Effector memory CD8-positive, alpha-beta T cell (primary cell): ENCODE data around the gene DVL1.
"Not testable (repeated sequence)": the region's sequence is repeated elsewhere in the genome, so short reads cannot be mapped to it uniquely, and the experiment has no call there.

ENCODE experiments used
- ATAC-seq: fragments of 150-1000 bp; cut with Tn5 transposase; replicated peaks from 2 replicates; pipeline ENCODE4 v1.10.0; 2021; ENCODE audit warnings: mild to moderate bottlenecking, moderate library complexity
- DNase-seq, 3 experiments: peaks; one replicate each; pipeline ENCODE4 v3.0.0; 2021
- H3K27ac Mint-ChIP-seq, 2 donors: one replicate each; pipeline ENCODE4 v1.8.0; 2022; ENCODE audit warnings: mild to moderate bottlenecking in 2 of 2, mixed read lengths in 2 of 2, moderate library complexity in 2 of 2
- H3K27me3 Mint-ChIP-seq, 2 donors: one replicate each; pipeline ENCODE4 v1.8.0; 2022; ENCODE audit warnings: mixed read lengths in 2 of 2
- H3K36me3 Mint-ChIP-seq: one replicate; pipeline ENCODE4 v1.8.0; 2022; ENCODE audit warnings: mild to moderate bottlenecking, moderate library complexity, mixed read lengths; ENCODE audit not compliant: insufficient read depth
- H3K4me1 Mint-ChIP-seq, 2 donors: one replicate each; pipeline ENCODE4 v1.8.0; 2022; ENCODE audit warnings: low read depth in 2 of 2, mixed read lengths in 2 of 2
- H3K4me3 Mint-ChIP-seq, 2 donors: one replicate each; pipeline ENCODE4 v1.8.0; 2022; ENCODE audit warnings: mild to moderate bottlenecking in 2 of 2, mixed read lengths in 2 of 2, moderate library complexity in 2 of 2
- H3K9me3 Mint-ChIP-seq, 2 donors: one replicate each; pipeline ENCODE4 v1.8.0; 2022; ENCODE audit warnings: mixed read lengths in 2 of 2

DVL1 gene

DNA sequence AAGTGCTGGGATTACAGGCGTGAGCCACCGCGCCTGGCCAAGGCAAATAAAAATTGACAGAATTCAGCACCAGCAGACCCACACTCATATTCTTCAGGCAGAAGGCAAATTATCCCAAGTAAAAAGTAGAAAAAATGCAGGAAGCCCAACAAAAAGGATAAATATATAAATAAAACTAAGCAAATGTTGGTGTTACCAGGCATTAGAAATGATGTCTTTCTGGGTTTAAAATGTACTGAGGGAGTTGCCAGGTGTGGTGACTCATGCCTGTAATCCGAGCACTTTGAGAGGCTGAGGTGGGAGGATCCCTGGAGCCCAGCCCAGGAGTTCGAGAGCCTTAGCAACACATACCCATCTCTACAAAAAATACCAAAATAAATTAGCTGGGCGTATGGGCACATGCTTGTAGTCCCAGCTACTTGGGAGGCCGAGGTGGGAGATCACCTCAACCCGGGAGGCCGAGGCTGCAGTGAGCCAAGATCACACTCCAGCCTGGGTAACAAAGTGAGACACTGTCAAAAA, 31.0 kb downstream of the DVL1 start:
- no peaks in the 10 kb centered on the region for H3K9me3 Mint-ChIP-seq
- H3K4me3 Mint-ChIP-seq = no peak overlapping the region
- ATAC-seq = no peak
- peaks cover 41% of the 10 kb centered on the region for H3K36me3 Mint-ChIP-seq
- H3K27ac Mint-ChIP-seq = no peak overlapping the region
- H3K27me3 Mint-ChIP-seq = no peaks in the 10 kb centered on the region
- DNase-seq = no peak
- peaks cover 3 to 16% of the 10 kb centered on the region in 2 donors for H3K4me1 Mint-ChIP-seq

DNA sequence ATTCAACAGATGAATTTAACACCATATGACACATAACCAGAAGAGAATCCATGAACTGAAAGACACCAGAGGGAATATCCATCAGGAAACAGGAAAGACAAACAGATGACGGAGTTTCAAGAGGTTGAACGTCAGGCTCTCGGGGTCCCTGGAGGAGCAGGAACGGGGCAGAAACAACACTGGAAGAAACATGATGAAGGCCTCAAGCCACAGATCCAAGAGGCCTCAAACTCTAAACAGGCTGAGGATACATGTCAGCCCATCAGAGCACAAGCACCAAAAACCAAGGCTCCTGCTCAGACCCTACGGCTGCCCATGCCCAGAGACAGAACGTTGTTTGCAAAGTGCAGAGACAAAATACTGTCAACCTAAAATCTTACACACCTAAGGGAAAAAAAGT, 31.8 kb downstream of the DVL1 start:
- H3K36me3 Mint-ChIP-seq = peaks cover 42% of the 10 kb centered on the region
- no peak overlapping the region for H3K4me3 Mint-ChIP-seq
- ATAC-seq (no peak), DNase-seq (no peak)
- H3K9me3 Mint-ChIP-seq = no peaks in the 10 kb centered on the region
- H3K27me3 Mint-ChIP-seq = no peaks in the 10 kb centered on the region
- H3K27ac Mint-ChIP-seq = no peak overlapping the region
- peaks cover 0 to 14% of the 10 kb centered on the region in 2 donors for H3K4me1 Mint-ChIP-seq

- not testable (repeated sequence) for DNase-seq, H3K9me3 Mint-ChIP-seq, H3K27ac Mint-ChIP-seq, H3K4me3 Mint-ChIP-seq, H3K4me1 Mint-ChIP-seq, ATAC-seq, H3K27me3 Mint-ChIP-seq
- peaks cover 46% of the 10 kb centered on the region for H3K36me3 Mint-ChIP-seq
These were observed 33.0 kb downstream of the DVL1 start for GRCh38 chr1:1316199-1316598.

DNA sequence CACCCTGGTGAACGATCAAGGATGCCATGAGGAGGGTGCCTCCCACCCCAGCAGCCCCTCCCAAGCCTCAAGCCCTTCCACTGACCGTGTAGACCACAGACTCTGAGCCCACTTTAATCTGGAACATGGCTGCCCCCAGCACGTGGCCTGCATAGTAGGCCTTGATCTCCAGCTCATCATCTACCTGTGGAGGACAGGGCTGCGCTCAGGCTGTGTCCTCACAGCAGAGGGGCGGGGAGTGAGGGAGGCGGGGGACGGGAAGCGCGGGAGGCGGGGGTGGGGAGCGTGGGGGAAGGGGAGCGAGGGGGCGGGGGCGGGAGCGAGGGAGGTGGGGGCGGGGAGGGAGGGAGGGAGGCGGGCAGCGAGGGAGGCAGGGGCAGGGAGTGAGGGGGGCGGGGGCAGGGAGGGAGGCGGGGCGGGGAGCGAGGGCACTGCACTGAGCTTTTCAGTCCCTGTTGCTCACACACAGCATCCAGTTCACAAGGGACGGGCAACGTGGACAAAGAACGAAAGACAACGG, 33.7 kb downstream of the DVL1 start:
- Mint-ChIP-seq H3K9me3 (no peaks in the 10 kb centered on the region), H3K27me3 (no peaks in the 10 kb centered on the region), H3K4me3 (no peak overlapping the region), H3K27ac (no peak overlapping the region), H3K4me1 (peaks cover 0 to 9% of the 10 kb centered on the region in 2 donors), H3K36me3 (peaks cover 49% of the 10 kb centered on the region)
- DNase-seq (no peak), ATAC-seq (no peak)

- ATAC-seq (no peak), DNase-seq (no peak)
- peaks cover 56% of the 10 kb centered on the region for H3K36me3 Mint-ChIP-seq
- peaks cover 0 to 9% of the 10 kb centered on the region in 2 donors for H3K4me1 Mint-ChIP-seq
- peak overlapping the region in 1 of 2 donors; percentile 18 for H3K27ac Mint-ChIP-seq
- no peak overlapping the region for H3K4me3 Mint-ChIP-seq
- H3K9me3 Mint-ChIP-seq = no peaks in the 10 kb centered on the region
- H3K27me3 Mint-ChIP-seq = no peaks in the 10 kb centered on the region
These were observed 34.4 kb downstream of the DVL1 start for GRCh38 chr1:1314678-1315335.

DNA sequence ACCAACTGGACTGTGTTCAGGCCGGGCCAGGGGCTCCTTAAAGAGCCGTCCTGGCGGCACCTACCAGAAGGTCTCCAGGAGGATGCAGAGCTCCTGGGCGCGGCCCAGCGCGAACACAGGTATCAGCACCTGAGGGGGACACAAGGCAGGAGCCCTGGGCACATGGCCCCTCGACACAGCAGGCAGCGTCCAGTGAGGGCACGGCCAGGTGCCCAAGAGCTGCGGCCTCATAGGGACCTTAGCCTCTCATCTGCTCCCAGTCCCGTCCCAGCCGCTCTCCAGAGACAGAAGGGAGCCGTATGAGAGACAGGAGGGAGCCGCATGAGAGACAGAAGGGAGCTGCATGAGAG, 35.0 kb downstream of the DVL1 start:
- Mint-ChIP-seq H3K4me3 (no peak overlapping the region), H3K27ac (peak overlapping the region in 1 of 2 donors; percentile 18), H3K27me3 (no peaks in the 10 kb centered on the region), H3K36me3 (peaks cover 56% of the 10 kb centered on the region), H3K9me3 (no peaks in the 10 kb centered on the region), H3K4me1 (peaks cover 0 to 6% of the 10 kb centered on the region in 2 donors)
- ATAC-seq = no peak
- DNase-seq = no peak

- DNase-seq (no peak), ATAC-seq (no peak)
- Mint-ChIP-seq H3K4me1 (peaks cover 0 to 4% of the 10 kb centered on the region in 2 donors), H3K27me3 (no peaks in the 10 kb centered on the region), H3K9me3 (no peaks in the 10 kb centered on the region), H3K27ac (peak overlapping the region in 1 of 2 donors; percentile 18), H3K36me3 (peaks cover 54% of the 10 kb centered on the region), H3K4me3 (no peak overlapping the region)
These were observed 35.5 kb downstream of the DVL1 start for GRCh38 chr1:1313500-1314236.

DNA sequence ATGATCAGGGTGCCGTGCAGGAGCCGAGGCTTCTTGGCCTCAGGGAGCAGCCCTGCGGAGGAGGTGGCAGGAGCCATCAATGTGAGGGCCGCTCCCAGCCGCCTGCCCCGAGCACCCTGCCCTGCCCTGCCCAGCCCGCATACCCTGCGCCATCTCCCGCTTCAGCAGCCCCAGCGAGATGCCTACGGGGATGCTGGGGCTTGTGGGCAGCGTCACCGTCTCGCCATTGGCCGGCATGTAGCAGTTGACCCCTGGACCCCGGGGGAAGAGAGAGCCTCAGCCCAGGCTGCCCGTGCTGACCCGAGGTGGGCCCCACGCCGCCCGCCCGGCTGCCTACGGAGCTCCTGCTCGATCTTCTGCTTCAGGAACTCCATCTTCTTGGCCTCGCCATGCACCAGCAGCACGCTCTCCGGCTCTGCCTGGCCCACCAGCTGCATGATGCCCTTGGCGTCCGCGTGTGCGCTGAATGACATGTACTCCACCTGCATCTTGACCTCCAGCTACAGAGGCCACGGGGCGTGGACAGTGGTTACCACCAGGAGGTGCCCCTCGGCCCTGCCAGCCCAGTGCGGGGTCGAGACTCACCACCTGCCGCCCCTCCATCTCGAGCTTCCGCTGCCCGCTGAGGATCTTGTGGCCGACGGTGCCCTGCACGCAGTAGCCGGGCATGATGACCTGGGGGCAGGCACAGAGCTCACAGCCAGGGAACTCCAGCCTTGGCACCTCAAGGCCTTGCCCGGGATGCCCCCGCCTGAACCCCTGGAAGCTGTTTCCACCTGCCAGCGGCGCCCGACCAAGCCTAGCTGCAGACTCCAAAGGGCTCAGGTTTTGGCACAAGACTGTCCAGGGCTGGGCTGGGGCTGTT, 36.5 kb downstream of the DVL1 start:
- ATAC-seq (no peak), DNase-seq (no peak)
- H3K4me1 Mint-ChIP-seq = peaks cover 0 to 4% of the 10 kb centered on the region in 2 donors
- peaks cover 55% of the 10 kb centered on the region for H3K36me3 Mint-ChIP-seq
- no peaks in the 10 kb centered on the region for H3K27me3 Mint-ChIP-seq
- H3K4me3 Mint-ChIP-seq = no peak overlapping the region
- no peaks in the 10 kb centered on the region for H3K9me3 Mint-ChIP-seq
- H3K27ac Mint-ChIP-seq = peak overlapping the region in 1 of 2 donors; percentile 72

GRCh38 chr1:1311107-1312104, 37.8 kb downstream of the DVL1 start:
- Mint-ChIP-seq H3K4me3 (peak overlapping the region in 1 of 2 donors; percentile 43), H3K4me1 (peaks cover 9 to 12% of the 10 kb centered on the region in 2 donors), H3K36me3 (peaks cover 53% of the 10 kb centered on the region), H3K27me3 (no peaks in the 10 kb centered on the region), H3K27ac (peak overlapping the region in 1 of 2 donors; percentile 82), H3K9me3 (no peaks in the 10 kb centered on the region)
- ATAC-seq (no peak), DNase-seq (no peak)

- no peaks in the 10 kb centered on the region for H3K9me3 Mint-ChIP-seq
- peak overlapping the region; percentile 29 to 43 for H3K4me3 Mint-ChIP-seq
- peaks cover 50% of the 10 kb centered on the region for H3K36me3 Mint-ChIP-seq
- H3K4me1 Mint-ChIP-seq = peaks cover 17 to 19% of the 10 kb centered on the region in 2 donors
- no peaks in the 10 kb centered on the region for H3K27me3 Mint-ChIP-seq
- H3K27ac Mint-ChIP-seq = peak overlapping the region in 1 of 2 donors; percentile 53
- ATAC-seq = no peak
- no peak for DNase-seq
These were observed 38.7 kb downstream of the DVL1 start for GRCh38 chr1:1310476-1311053.

GRCh38 chr1:1310109-1310385, 39.2 kb downstream of the DVL1 start:
- peak overlapping the region in 1 of 2 donors; percentile 78 for H3K27ac Mint-ChIP-seq
- ATAC-seq (no peak), DNase-seq (no peak)

More at GRCh38 chr1:1310109-1310385, 39.2 kb downstream of the DVL1 start:
- no peaks in the 10 kb centered on the region for H3K9me3 Mint-ChIP-seq
- H3K27me3 Mint-ChIP-seq = no peaks in the 10 kb centered on the region
- H3K4me1 Mint-ChIP-seq = peaks cover 17 to 19% of the 10 kb centered on the region in 2 donors
- peaks cover 48% of the 10 kb centered on the region for H3K36me3 Mint-ChIP-seq
- peak overlapping the region; percentile 58 to 69 for H3K4me3 Mint-ChIP-seq
